H1 (cell line): ENCODE data around the gene VIT. TPM values are rescaled to one million over a fixed set of nuclear protein-coding genes. Genes with fewer than 3 reads are reported as not detected.

Experiments used
- CTCF ChIA-PET: fragments of 300-600 bp; sonication (Branson Sonifier 250); formaldehyde crosslinking; loops from one replicate; lab custom pipeline; 2021; ENCODE audit not compliant: partially characterized antibody; lab: Charles Lee
- POLR2A ChIA-PET: fragments of 300-600 bp; sonication (Branson Sonifier 250); formaldehyde crosslinking; loops from one replicate; lab custom pipeline; 2021; ENCODE audit warnings: inconsistent platforms; ENCODE audit not compliant: partially characterized antibody; lab: Charles Lee
- DNase-seq, 2 experiments: peaks; one replicate each; pipeline versions ENCODE4 v3.0.0 to v3.0.0-alpha.2; 2010 to 2022; ENCODE audit warnings: low spot score in 2 of 2, low read depth in 1 of 2, mixed read lengths in 1 of 2
- FAIRE-seq: peaks from 2 replicates; lab custom pipeline; 2011; peaks lifted over from hg19 to GRCh38; lab: Jason Lieb, UNC
- H2AFZ ChIP-seq: 2 replicates; pipeline ENCODE4 v1.8.1; 2012; ENCODE audit warnings: low read length, inconsistent platforms
- H2AK5ac ChIP-seq: 2 replicates; pipeline ENCODE4 v1.6.1; 2013; ENCODE audit warnings: low read depth, low read length
- H2BK120ac ChIP-seq: replicated peaks from 2 replicates; pipeline ENCODE3; 2013; ENCODE audit warnings: low read depth, low read length, inconsistent platforms
- H2BK12ac ChIP-seq: 2 replicates; pipeline ENCODE4 v1.6.1; 2013; ENCODE audit warnings: low read depth, low read length
- H2BK15ac ChIP-seq: 2 replicates; pipeline ENCODE4 v1.6.1; 2013; ENCODE audit warnings: low read length
- H2BK20ac ChIP-seq: 2 replicates; pipeline ENCODE4 v1.6.1; 2013; ENCODE audit warnings: low read length
- H2BK5ac ChIP-seq: 2 replicates; pipeline ENCODE4 v1.6.1; 2013; ENCODE audit warnings: low read depth, low read length
- H3K14ac ChIP-seq: 2 replicates; pipeline ENCODE4 v1.6.1; 2013; ENCODE audit warnings: inconsistent platforms; ENCODE audit not compliant: insufficient read length
- H3K18ac ChIP-seq: 2 replicates; pipeline ENCODE4 v1.6.1; 2013; ENCODE audit warnings: low read length; ENCODE audit errors: extremely low read depth
- H3K23ac ChIP-seq: 2 replicates; pipeline ENCODE4 v1.6.1; 2013; ENCODE audit warnings: inconsistent platforms; ENCODE audit not compliant: insufficient read length
- H3K23me2 ChIP-seq: 2 replicates; pipeline ENCODE4 v1.6.1; 2013; ENCODE audit warnings: low read depth, low read length
- H3K27ac ChIP-seq: 2 replicates; pipeline ENCODE4 v1.6.1; 2011; ENCODE audit warnings: low read depth, low read length, inconsistent platforms
- H3K27me3 ChIP-seq, 4 experiments: replicated peaks in 1 of 4; 1 replicate in 1 of 4; 2 replicates in 3 of 4; pipeline versions ENCODE4 v1.6.1 to v1.8.1; 2011 to 2013; ENCODE audit warnings: low read length in 3 of 4, mild to moderate bottlenecking in 3 of 4, inconsistent platforms in 2 of 4, mixed read lengths in 2 of 4, moderate library complexity in 1 of 4; ENCODE audit not compliant: control insufficient read depth in 3 of 4, insufficient read depth in 3 of 4; ENCODE audit errors: extremely low read depth in 1 of 4
- H3K36me3 ChIP-seq, 4 experiments: 2 replicates each; pipeline versions ENCODE4 v1.6.1 to v1.8.1; 2011 to 2013; ENCODE audit warnings: mild to moderate bottlenecking in 4 of 4, low read length in 3 of 4, moderate library complexity in 2 of 4, control low read depth in 1 of 4, inconsistent platforms in 1 of 4; ENCODE audit not compliant: insufficient read depth in 4 of 4, control insufficient read depth in 2 of 4
- H3K4ac ChIP-seq: replicated peaks from 2 replicates; pipeline ENCODE3; 2013; ENCODE audit warnings: low read length, low read depth, mixed read lengths, inconsistent platforms; ENCODE audit not compliant: insufficient read length
- H3K4me1 ChIP-seq, 4 experiments: replicated peaks in 1 of 4; 1 replicate in 1 of 4; 2 replicates in 3 of 4; pipeline versions ENCODE4 v1.6.1 to v1.8.1; 2011 to 2013; ENCODE audit warnings: low read length in 3 of 4, inconsistent platforms in 2 of 4, mixed read lengths in 1 of 4; ENCODE audit not compliant: insufficient read depth in 4 of 4, control insufficient read depth in 3 of 4
- H3K4me2 ChIP-seq, 2 experiments: 2 replicates each; pipeline versions ENCODE4 v1.6.1 to v1.8.1; 2011 to 2013; ENCODE audit warnings: low read depth in 2 of 2, low read length in 2 of 2, control low read depth in 1 of 2, inconsistent platforms in 1 of 2, mild to moderate bottlenecking in 1 of 2; ENCODE audit not compliant: insufficient read depth in 1 of 2
- H3K4me3 ChIP-seq, 4 experiments: fragments of 200-600, 300-600 bp in 1 of 4; sonication (generic), shearing (Covaris generic), sonication (Bioruptor Twin) in 1 of 4; 2 replicates each; pipeline versions ENCODE4 v1.5.1 to v1.8.1; 2011 to 2016; ENCODE audit warnings: low read length in 4 of 4, low read depth in 3 of 4, control low read depth in 2 of 4, inconsistent platforms in 2 of 4, mild to moderate bottlenecking in 2 of 4, mixed read lengths in 1 of 4, moderate library complexity in 1 of 4; ENCODE audit not compliant: insufficient read depth in 2 of 4; ENCODE audit errors: extremely low read depth in 1 of 4
- H3K56ac ChIP-seq: replicated peaks from 2 replicates; pipeline ENCODE3; 2013; ENCODE audit warnings: low read depth, mild to moderate bottlenecking, mixed read lengths, low read length, inconsistent platforms; ENCODE audit not compliant: insufficient read length
- H3K79me1 ChIP-seq: 2 replicates; pipeline ENCODE4 v1.6.1; 2013; ENCODE audit warnings: low read depth, low read length, control low read depth
- H3K79me2 ChIP-seq, 2 experiments: 2 replicates each; pipeline versions ENCODE4 v1.6.1 to v1.8.1; 2012 to 2013; ENCODE audit warnings: low read length in 2 of 2, mild to moderate bottlenecking in 2 of 2, inconsistent platforms in 1 of 2; ENCODE audit not compliant: insufficient read depth in 2 of 2, control insufficient read depth in 1 of 2
- H3K9ac ChIP-seq, 4 experiments: replicated peaks in 1 of 4; 1 replicate in 1 of 4; 2 replicates in 3 of 4; pipeline versions ENCODE4 v1.6.1 to v1.8.1; 2011 to 2013; ENCODE audit warnings: low read depth in 3 of 4, low read length in 3 of 4, control low read depth in 2 of 4, mild to moderate bottlenecking in 2 of 4, moderate library complexity in 2 of 4, inconsistent platforms in 1 of 4; ENCODE audit errors: extremely low read depth in 1 of 4
- H3K9me3 ChIP-seq, 2 experiments: 2 replicates each; pipeline versions ENCODE4 v1.6.1 to v1.8.1; 2012 to 2013; ENCODE audit warnings: mild to moderate bottlenecking in 2 of 2, moderate library complexity in 2 of 2, control low read depth in 1 of 2, inconsistent platforms in 1 of 2, low read depth in 1 of 2, low read length in 1 of 2, mixed read lengths in 1 of 2; ENCODE audit not compliant: insufficient read depth in 2 of 2
- H4K20me1 ChIP-seq, 2 experiments: replicated peaks in 1 of 2; 2 replicates each; pipeline versions ENCODE3 to v1.8.1; 2011 to 2013; ENCODE audit warnings: inconsistent platforms in 2 of 2, low read length in 2 of 2, mild to moderate bottlenecking in 1 of 2; ENCODE audit not compliant: insufficient read depth in 2 of 2, control insufficient read depth in 1 of 2
- H4K5ac ChIP-seq: 2 replicates; pipeline ENCODE4 v1.6.1; 2013; ENCODE audit warnings: low read length, low read depth, mixed read lengths, inconsistent platforms; ENCODE audit not compliant: insufficient read length
- H4K8ac ChIP-seq: 2 replicates; pipeline ENCODE4 v1.8.0; 2013; ENCODE audit warnings: mild to moderate bottlenecking, moderate library complexity, low read length, inconsistent platforms; ENCODE audit not compliant: insufficient read depth; ENCODE audit errors: extremely low read depth
- H4K91ac ChIP-seq: replicated peaks from 2 replicates; pipeline ENCODE3; 2013; ENCODE audit warnings: low read length, mixed read lengths, inconsistent platforms; ENCODE audit not compliant: insufficient read length
- E2F6 ChIP-seq: IDR thresholded peaks from 2 replicates; pipeline ENCODE4 v1.6.1; 2012; ENCODE audit warnings: inconsistent platforms
- EP300 ChIP-seq, 2 experiments: IDR thresholded peaks; 1 replicate in 1 of 2; 2 replicates in 1 of 2; pipeline ENCODE4 v1.6.1; 2011 to 2012; ENCODE audit warnings: low read depth in 2 of 2, low read length in 2 of 2, mild to moderate bottlenecking in 2 of 2, borderline replicate concordance in 1 of 2, inconsistent platforms in 1 of 2, moderate library complexity in 1 of 2
- HDAC2 ChIP-seq, 2 experiments: fragments of 300-600 bp in 1 of 2; sonication (generic) in 1 of 2; IDR thresholded peaks; 2 replicates each; pipeline ENCODE4 v1.6.1; 2011 to 2012; ENCODE audit warnings: low read depth in 2 of 2, low read length in 2 of 2, mild to moderate bottlenecking in 2 of 2, moderate library complexity in 2 of 2, borderline replicate concordance in 1 of 2, inconsistent platforms in 1 of 2
- JUND ChIP-seq: IDR thresholded peaks from 2 replicates; pipeline ENCODE4 v1.6.1; 2011; ENCODE audit warnings: mild to moderate bottlenecking, improper control_type of control experiment, low read length
- KDM5A ChIP-seq: fragments of 200-600 bp; IDR thresholded peaks from 2 replicates; pipeline ENCODE4 v1.7.1; 2012; ENCODE audit warnings: mild to moderate bottlenecking, low read length, inconsistent platforms, mixed read lengths
- NANOG ChIP-seq: IDR thresholded peaks from 2 replicates; pipeline ENCODE4 v1.6.1; 2011; ENCODE audit warnings: low read length, low read depth, mild to moderate bottlenecking, inconsistent platforms; ENCODE audit not compliant: insufficient read depth, poor library complexity, severe bottlenecking
- RBBP5 ChIP-seq: IDR thresholded peaks from 2 replicates; pipeline ENCODE4 v1.7.1; 2012; ENCODE audit warnings: low read depth, mild to moderate bottlenecking, inconsistent platforms, low read length, moderate library complexity, borderline replicate concordance
- RNF2 ChIP-seq: fragments of 200-900, 300-1000 bp; sonication (generic); IDR thresholded peaks from 2 replicates; pipeline ENCODE4 v1.7.1; 2016; ENCODE audit warnings: borderline replicate concordance, low read depth, mild to moderate bottlenecking, antibody characterized with exemption, low read length; ENCODE audit not compliant: poor library complexity, severe bottlenecking; ENCODE audit errors: missing control alignments
- SP1 ChIP-seq: IDR thresholded peaks from 2 replicates; pipeline ENCODE4 v1.6.1; 2011; ENCODE audit warnings: low read depth, low read length
- TCF12 ChIP-seq: IDR thresholded peaks from 2 replicates; pipeline ENCODE4 v1.6.1; 2011; ENCODE audit warnings: low read depth, mild to moderate bottlenecking, low read length
- WGBS, 2 experiments: shearing (Covaris generic) in 1 of 2; methylation state at CpG; one replicate each; pipeline versions ENCODE4 v1.1.6 to v1.1.7; 2013 to 2015; ENCODE audit warnings: low lambda C conversion rate in 2 of 2, mixed read lengths in 2 of 2, inconsistent platforms in 1 of 2, low coverage in 1 of 2, missing lambda C conversion rate in 1 of 2; ENCODE audit not compliant: insufficient replicate concordance in 2 of 2, insufficient coverage in 1 of 2, insufficient read length in 1 of 2; ENCODE audit errors: extremely low coverage in 1 of 2, missing lambda C conversion rate in 1 of 2; 5-methylcytosine and 5-hydroxymethylcytosine counted together
- polyA plus RNA-seq, 7 experiments: library from polyadenylated mRNA; depleted of rRNA in 3 of 7; stranded (reverse) in 5 of 7; unstranded in 2 of 7; fragments of >200 nt in 5 of 7; fragments of 200-250 nt in 2 of 7; gene quantifications; 1 replicate in 5 of 7; 2 replicates in 1 of 7; 4 replicates in 1 of 7; pipeline versions ENCODE4 v1.2.1 to v1.2.3, GENCODE V29; 2011 to 2013; ENCODE audit warnings: missing spikeins in 2 of 7, mixed read lengths in 2 of 7
- total RNA-seq: library from RNA; stranded (reverse); fragmentation: NEBNext Ultra II Directional; extraction: Animal tissue kit (Norgen Biotek cat#: 25700); gene quantifications from 2 replicates; pipeline ENCODE4 v1.2.1, GENCODE V29; 2021

The VIT gene
- total and polyA plus RNA-seq, 2 of the 8 experiments (the other 6 are each of a cell fraction or from before 2014, with no cell fraction given) = 0.03 TPM; not detected in 1

GRCh38 chr2:36753706-36754221 lies 57.3 kb downstream of the VIT start:
- CTCF ChIA-PET = interaction anchor here (1.1 kb wide), 2 partner anchors 21 to 414 kb away, joined by 3 to 4 read pairs; no protein-coding TSS in a partner anchor
- FAIRE-seq = no peak
- TF ChIP-seq HDAC2 (IDR thresholded peaks at IDR 0.05; ENCODE audit: borderline replicate concordance in 1 of 2, low read depth in 2 of 2, low read length in 2 of 2) = 0 out of 4 replicates have a peak, but pooled peaks of 1 of the 2 experiments have one; percentile 71
- peak in 1 of 2 experiments; percentile 46; a peak in 1 of 3 replicates for TF ChIP-seq EP300 (IDR thresholded peaks at IDR 0.05; ENCODE audit: borderline replicate concordance in 1 of 2, low read depth in 2 of 2, low read length in 2 of 2)
- TF ChIP-seq KDM5A = no peak
- TF ChIP-seq SP1 = peak; percentile 40; the same call in 1 of the 2 replicates
- peak; percentile 81 for TF ChIP-seq NANOG
- 0 out of 2 replicates have a peak, but pooled peaks have one; percentile 45 for TF ChIP-seq TCF12
- TF ChIP-seq JUND = peak; percentile 68; the same call in 1 of the 2 replicates
- no peak for TF ChIP-seq E2F6
- no peak for TF ChIP-seq RNF2
- no peak for TF ChIP-seq RBBP5

More at GRCh38 chr2:36753706-36754221, 57.3 kb downstream of the VIT start:
- no peak overlapping the region for H3K4ac ChIP-seq
- H3K14ac ChIP-seq = no peak overlapping the region
- H4K8ac ChIP-seq = no peak overlapping the region
- peak in 1 of 2 experiments; percentile 34 for DNase-seq
- H4K5ac ChIP-seq = peak overlapping the region; percentile 33
- no peak overlapping the region for H2BK15ac ChIP-seq
- H2BK5ac ChIP-seq = peak overlapping the region; percentile 94; the same call in 1 of the 2 replicates
- no peak overlapping the region for H3K23ac ChIP-seq
- no peaks in the 10 kb centered on the region for H3K27me3 ChIP-seq
- peak overlapping the region; percentile 94; the same call in 1 of the 2 replicates for H2BK20ac ChIP-seq
- H3K23me2 ChIP-seq = no peaks in the 10 kb centered on the region
- H4K91ac ChIP-seq = peak overlapping the region; percentile 93
- H2AK5ac ChIP-seq = no peak overlapping the region
- H3K9ac ChIP-seq = no peak overlapping the region; a peak in 1 of 7 replicates
- H3K56ac ChIP-seq = peak overlapping the region; percentile 48
- POLR2A ChIA-PET = no interaction called here
- H2AFZ ChIP-seq = peak overlapping the region; percentile 73
- H4K20me1 ChIP-seq = no peaks in the 10 kb centered on the region
- peak overlapping the region; percentile 6 to 15; a peak in 2 of 4 replicates for H3K4me2 ChIP-seq
- H3K9me3 ChIP-seq = no peaks in the 10 kb centered on the region
- H3K4me3 ChIP-seq = no peak overlapping the region; a peak in 2 of 8 replicates
- peak overlapping the region; percentile 72; the same call in 1 of the 2 replicates for H3K27ac ChIP-seq
- H2BK120ac ChIP-seq = peak overlapping the region; percentile 19
- no peaks in the 10 kb centered on the region for H3K79me2 ChIP-seq
- peak overlapping the region; percentile 72; the same call in 1 of the 2 replicates for H3K18ac ChIP-seq
- no peaks in the 10 kb centered on the region for H3K79me1 ChIP-seq
- H3K4me1 ChIP-seq = peaks cover 3 to 10% (median 7%) of the 10 kb centered on the region in 4 experiments; a peak in 6 of 7 replicates
- H3K36me3 ChIP-seq = no peaks in the 10 kb centered on the region
- peak overlapping the region; percentile 82; the same call in 1 of the 2 replicates for H2BK12ac ChIP-seq
- WGBS, 2 experiments = 41% methylated on average over 5 of the region's 5 CpGs; no CpG with 5 or more reads in 1 of the 2 experiments
